ENCODE measurements around the gene SORL1.
"Not testable (repeated sequence)": the region's sequence is repeated elsewhere in the genome, so short reads cannot be mapped to it uniquely, and the experiment has no call there.

Gene SORL1

GRCh38 chr11:121563900-121564822 lies 112.0 kb downstream of the SORL1 start:
- DNase-seq (ENCODE audit: low read depth) = no peak

- no peak for DNase-seq (ENCODE audit: low read depth)
These were observed 113.0 kb downstream of the SORL1 start for GRCh38 chr11:121564948-121565684.

GRCh38 chr11:121566279-121567168 lies 114.4 kb downstream of the SORL1 start:
- DNase-seq (ENCODE audit: low read depth) = no peak

GRCh38 chr11:121567995-121568394 lies 115.9 kb downstream of the SORL1 start:
- no peak for DNase-seq (ENCODE audit: low read depth)

- DNase-seq (ENCODE audit: low read depth) = not testable (repeated sequence)
These were observed 117.5 kb downstream of the SORL1 start for GRCh38 chr11:121569332-121570299.

- DNase-seq (ENCODE audit: low read depth) = no peak
These were observed 118.3 kb downstream of the SORL1 start for GRCh38 chr11:121570453-121570852.

GRCh38 chr11:121571506-121571905 lies 119.4 kb downstream of the SORL1 start:
- DNase-seq (ENCODE audit: low read depth) = no peak

- DNase-seq (ENCODE audit: low read depth) = no peak
These were observed 120.5 kb downstream of the SORL1 start for GRCh38 chr11:121572571-121573059.

- no peak for DNase-seq (ENCODE audit: low read depth)
These were observed 122.7 kb downstream of the SORL1 start for GRCh38 chr11:121574801-121575200.

GRCh38 chr11:121575250-121575962 lies 123.3 kb downstream of the SORL1 start:
- no peak for DNase-seq (ENCODE audit: low read depth)

- no peak for DNase-seq (ENCODE audit: low read depth)
These were observed 123.8 kb downstream of the SORL1 start for GRCh38 chr11:121575963-121576290.

- DNase-seq (ENCODE audit: low read depth) = no peak
These were observed 124.4 kb downstream of the SORL1 start for GRCh38 chr11:121576531-121576930.

GRCh38 chr11:121577106-121577848 lies 125.2 kb downstream of the SORL1 start:
- DNase-seq (ENCODE audit: low read depth) = no peak

- no peak for DNase-seq (ENCODE audit: low read depth)
These were observed 126.3 kb downstream of the SORL1 start for GRCh38 chr11:121578251-121578976.

GRCh38 chr11:121580154-121580553 lies 128.0 kb downstream of the SORL1 start:
- no peak for DNase-seq (ENCODE audit: low read depth)

- DNase-seq (ENCODE audit: low read depth) = no peak
These were observed 129.5 kb downstream of the SORL1 start for GRCh38 chr11:121581607-121582006.

- no peak for DNase-seq (ENCODE audit: low read depth)
These were observed 130.2 kb downstream of the SORL1 start for GRCh38 chr11:121582296-121582695.

- no peak for DNase-seq (ENCODE audit: low read depth)
These were observed 131.7 kb downstream of the SORL1 start for GRCh38 chr11:121583825-121584224.

GRCh38 chr11:121586750-121587149 lies 134.6 kb downstream of the SORL1 start:
- DNase-seq (ENCODE audit: low read depth) = no peak

All from activated T-helper 1 cell treated with Interleukin-2 at 50 U/mL for 16 hours (primary cell).